NCI-H2227 treated with DMSO at 0.1 percent for 48 hours (cell line): Measurements from ENCODE around the gene PPP4R1.
"Not testable (repeated sequence)": the region's sequence is repeated elsewhere in the genome, so short reads cannot be mapped to it uniquely, and the experiment has no call there.

Experiments
- DNase-seq: peaks from one replicate; lab custom pipeline; 2025; lab: John Stamatoyannopoulos, UW

PPP4R1 gene

GRCh38 chr18:9628984-9629383, 14.6 kb upstream of the PPP4R1 start:
- no peak for DNase-seq

DNA sequence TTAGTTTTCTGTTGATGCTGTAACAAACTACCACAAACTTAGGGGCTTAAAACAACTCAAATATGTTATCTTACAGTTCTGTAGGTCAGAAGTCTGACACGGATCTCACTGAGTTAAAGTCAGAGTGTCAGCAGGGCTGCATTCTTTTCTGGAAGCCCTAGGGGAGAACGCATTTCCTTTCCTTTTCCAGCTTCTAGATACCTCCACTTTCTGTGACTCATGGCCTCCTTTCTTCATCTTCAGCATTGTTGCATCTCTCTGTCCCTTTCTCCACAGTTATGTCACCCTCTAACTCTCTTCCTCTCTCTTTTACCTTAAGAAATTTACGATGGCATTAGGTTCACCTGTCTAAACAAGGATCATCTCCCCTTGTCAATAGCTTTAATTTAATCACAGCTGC, 13.3 kb upstream of the PPP4R1 start:
- DNase-seq: no peak

GRCh38 chr18:9619990-9620389, 5.6 kb upstream of the PPP4R1 start:
- no peak for DNase-seq

- no peak for DNase-seq
Measured at GRCh38 chr18:9619545-9619944, 5.2 kb upstream of the PPP4R1 start.

- DNase-seq: no peak
Measured at GRCh38 chr18:9619056-9619455, 4.7 kb upstream of the PPP4R1 start.

DNA sequence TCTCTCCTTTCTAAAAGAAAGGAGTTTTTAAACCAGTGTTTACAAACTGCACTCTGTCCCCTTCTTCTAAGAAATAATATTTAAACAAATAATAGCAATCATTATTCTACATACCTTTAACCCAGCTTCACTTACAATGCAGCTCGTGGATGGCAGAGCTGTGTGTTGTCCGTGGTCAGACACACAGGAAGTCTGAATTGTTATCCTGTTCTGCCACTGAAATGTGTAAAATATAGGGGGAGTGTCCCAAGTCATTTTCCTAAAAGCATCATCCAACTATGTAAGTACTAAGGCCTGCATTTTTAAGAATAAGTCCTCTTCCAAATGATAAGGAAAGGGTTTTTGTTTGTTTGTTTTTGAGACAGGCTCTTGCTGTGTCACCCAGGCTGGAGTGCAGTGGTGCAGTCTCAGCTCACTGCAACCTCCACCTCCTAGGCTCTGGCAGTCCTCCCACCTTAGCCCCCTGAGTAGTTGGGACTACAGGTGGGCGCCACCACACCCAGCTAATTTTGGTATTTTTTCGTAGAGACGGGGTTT, 2.7 kb upstream of the PPP4R1 start:
- peak; percentile 33 for DNase-seq

GRCh38 chr18:9616049-9616448, 1.7 kb upstream of the PPP4R1 start:
- DNase-seq: no peak

DNA sequence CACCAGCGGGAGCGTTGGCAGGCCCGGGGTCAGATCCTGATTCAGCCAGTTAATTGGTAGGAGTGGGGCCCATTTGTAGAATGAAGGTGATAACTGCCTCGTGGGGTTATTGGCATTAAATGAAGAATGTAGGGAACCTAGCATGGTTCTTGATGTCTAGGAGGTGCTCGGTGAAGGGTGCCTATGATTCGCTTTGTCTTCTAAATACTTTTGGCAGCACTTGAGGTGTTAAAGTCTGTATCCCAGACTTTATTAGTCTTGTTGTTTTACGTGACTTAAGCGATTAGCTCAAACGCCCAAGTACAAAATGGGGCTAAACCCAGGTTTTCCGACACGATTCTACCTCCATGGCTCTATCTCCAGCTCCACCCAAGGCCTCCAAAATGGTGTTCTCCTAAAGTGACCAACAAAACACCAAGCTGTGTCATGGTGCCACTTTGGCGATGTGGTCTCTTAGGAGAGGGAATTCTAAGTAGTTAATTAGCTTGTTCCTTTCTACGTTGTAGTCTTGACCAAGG, 980 bp upstream of the PPP4R1 start:
- no peak for DNase-seq

- DNase-seq: peak; percentile 47
Measured at GRCh38 chr18:9613550-9614400, 584 bp downstream of the PPP4R1 start.

GRCh38 chr18:9612977-9613376, 1.4 kb downstream of the PPP4R1 start:
- DNase-seq: no peak

DNA sequence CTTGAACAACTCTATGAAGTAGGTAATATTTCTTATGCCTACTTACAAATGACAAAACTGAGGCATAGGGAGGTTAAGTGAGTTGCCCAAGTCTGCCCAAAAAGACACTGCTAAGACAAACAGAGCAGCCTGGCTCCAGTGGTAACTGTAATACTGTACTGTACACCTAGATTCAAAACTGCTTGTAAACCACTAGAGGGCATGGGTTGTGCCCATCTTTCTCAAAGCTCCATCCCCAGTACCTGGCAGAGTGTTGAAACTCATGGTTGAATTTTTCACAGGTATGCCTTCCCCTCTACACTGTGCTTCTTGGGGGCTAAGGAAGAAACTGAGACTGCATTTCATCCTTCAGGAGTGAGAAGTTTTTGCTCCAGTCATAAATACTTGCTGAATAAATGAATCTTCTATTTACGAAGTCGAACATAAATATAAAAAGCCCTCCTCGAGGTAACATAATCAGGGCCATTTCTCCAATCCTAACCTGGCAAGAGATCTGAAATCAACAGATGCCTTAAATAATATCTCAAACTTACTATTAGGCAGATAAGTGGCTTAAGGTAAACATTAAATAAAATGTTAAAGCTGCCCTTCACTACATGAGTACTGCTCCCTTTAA, 2.0 kb downstream of the PPP4R1 start:
- DNase-seq: peak; percentile 53

DNA sequence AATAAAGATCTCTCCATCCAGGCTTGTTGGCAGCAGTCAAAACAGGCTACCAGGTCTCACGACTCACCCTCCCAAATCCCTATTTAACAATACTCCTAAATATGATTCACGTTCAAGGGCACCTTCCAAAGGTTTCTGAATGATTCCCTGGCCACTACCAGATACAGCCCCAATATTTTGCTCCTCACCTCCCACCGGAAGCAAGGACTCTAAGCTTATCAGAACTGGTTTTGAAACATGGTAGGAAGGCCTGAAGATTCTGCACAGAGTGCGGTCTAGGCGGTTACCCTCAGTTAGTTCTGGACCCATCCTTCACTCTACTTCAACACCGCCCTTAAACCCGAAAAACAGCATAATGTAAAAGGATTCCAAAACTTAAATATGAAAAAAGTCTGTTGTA, 5.2 kb downstream of the PPP4R1 start:
- no peak for DNase-seq

DNA sequence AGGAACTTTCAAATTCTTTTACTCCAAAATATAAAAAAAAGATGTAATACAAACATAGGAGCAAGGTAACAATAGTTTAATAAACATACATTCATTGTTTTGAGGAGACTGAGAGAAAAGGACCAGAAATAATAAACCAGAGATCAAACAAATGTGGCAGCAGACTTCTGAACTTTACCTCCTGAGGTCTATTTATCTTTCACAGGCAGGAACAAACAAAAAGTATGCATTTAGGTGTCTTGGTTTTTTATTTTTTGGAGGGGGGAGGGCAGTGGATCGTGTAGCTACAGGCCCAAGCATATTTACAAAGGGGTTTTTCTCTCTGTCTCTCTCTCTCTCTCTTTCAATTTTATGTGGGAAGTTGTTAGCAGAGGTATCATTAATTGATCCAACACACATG, 5.6 kb downstream of the PPP4R1 start:
- no peak for DNase-seq

GRCh38 chr18:9608298-9608697, 6.1 kb downstream of the PPP4R1 start:
- no peak for DNase-seq

- DNase-seq: not testable (repeated sequence)
Measured at GRCh38 chr18:9607111-9607510, 7.2 kb downstream of the PPP4R1 start.

GRCh38 chr18:9606039-9606438, 8.3 kb downstream of the PPP4R1 start:
- DNase-seq: no peak

- DNase-seq: no peak
Measured at GRCh38 chr18:9604348-9604747, 10.0 kb downstream of the PPP4R1 start.

GRCh38 chr18:9599328-9599727, 15.0 kb downstream of the PPP4R1 start:
- no peak for DNase-seq

GRCh38 chr18:9597609-9598008, 16.8 kb downstream of the PPP4R1 start:
- no peak for DNase-seq

DNA sequence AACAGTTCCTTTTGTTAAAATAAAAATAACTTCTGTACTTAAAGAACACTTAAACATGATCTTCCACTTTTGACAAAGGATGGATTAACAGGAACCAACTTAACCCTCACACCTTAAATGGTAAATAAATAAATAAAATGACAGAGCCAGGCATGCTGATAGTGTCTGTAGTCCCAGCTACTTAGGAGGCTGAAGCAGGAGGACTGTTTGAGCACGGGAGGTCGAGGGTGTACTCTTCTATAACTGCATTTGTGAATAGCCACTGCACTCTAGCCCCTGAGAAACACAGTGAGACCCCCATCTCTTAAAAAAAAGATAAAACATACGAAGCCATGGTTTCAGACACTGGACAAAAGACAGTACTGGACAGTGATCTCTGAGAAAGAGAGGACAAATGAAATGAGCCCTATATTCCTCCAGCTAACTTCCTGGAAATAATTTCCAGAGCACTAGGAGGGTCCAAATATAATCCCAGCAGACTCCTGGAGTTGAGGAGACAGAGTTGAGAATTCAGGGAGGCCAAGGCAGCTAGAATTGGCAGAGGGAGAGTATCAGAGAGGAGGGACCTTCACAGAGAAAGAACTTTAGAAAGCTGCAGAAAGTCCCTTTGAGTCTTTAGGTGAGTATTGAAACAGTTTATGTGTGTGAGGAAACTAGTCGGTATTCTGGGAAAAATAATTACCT, 17.4 kb downstream of the PPP4R1 start:
- DNase-seq: no peak

DNA sequence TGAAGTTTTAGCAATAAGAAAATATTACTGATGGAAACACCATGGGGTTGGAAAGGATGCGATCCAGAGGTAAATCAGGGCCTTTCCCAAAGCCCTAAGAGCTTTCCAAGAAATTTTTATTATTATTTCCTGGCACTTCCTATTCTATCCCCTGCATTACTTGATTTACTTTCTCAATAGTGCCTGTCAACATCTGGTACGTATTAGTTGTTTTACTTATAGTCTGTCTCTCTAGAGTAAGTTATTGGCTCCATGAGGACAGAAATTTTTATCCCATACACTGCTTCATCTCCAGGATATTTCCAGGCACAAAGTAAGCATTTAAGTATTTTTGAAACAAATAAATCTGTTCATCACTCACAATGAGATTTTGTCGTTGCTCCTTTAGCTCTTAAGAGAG, 18.1 kb downstream of the PPP4R1 start:
- no peak for DNase-seq

- DNase-seq: no peak
Measured at GRCh38 chr18:9594823-9595596, 19.3 kb downstream of the PPP4R1 start.
